Ishikawa (cell line): ENCODE data around the gene DPP4.

ENCODE experiments used
- CEBPB ChIP-seq: IDR thresholded peaks from 2 replicates; pipeline ENCODE4 v1.6.1; 2012
- CREB1 ChIP-seq: IDR thresholded peaks from 2 replicates; pipeline ENCODE4 v1.6.1; 2012; ENCODE audit warnings: low read depth
- EGR1 ChIP-seq: IDR thresholded peaks from 2 replicates; pipeline ENCODE4 v1.6.1; 2012
- EP300 ChIP-seq: IDR thresholded peaks from 2 replicates; pipeline ENCODE4 v1.6.1; 2012; ENCODE audit warnings: borderline replicate concordance
- FOXM1 ChIP-seq: IDR thresholded peaks from 2 replicates; pipeline ENCODE4 v1.6.1; 2012; ENCODE audit warnings: low read depth, borderline replicate concordance
- NFIC ChIP-seq: IDR thresholded peaks from 2 replicates; pipeline ENCODE4 v1.6.1; 2012
- RAD21 ChIP-seq: IDR thresholded peaks from 2 replicates; pipeline ENCODE4 v1.6.1; 2012; ENCODE audit warnings: low read depth
- TAF1 ChIP-seq: IDR thresholded peaks from 2 replicates; pipeline ENCODE4 v1.6.1; 2012; ENCODE audit warnings: low read depth, mild to moderate bottlenecking
- TCF12 ChIP-seq: IDR thresholded peaks from 2 replicates; pipeline ENCODE4 v1.6.1; 2012; ENCODE audit warnings: low read depth
- TEAD4 ChIP-seq: IDR thresholded peaks from 2 replicates; pipeline ENCODE4 v1.6.1; 2012
- YY1 ChIP-seq: IDR thresholded peaks from 2 replicates; pipeline ENCODE4 v1.6.1; 2012; ENCODE audit warnings: low read depth
- ZBTB7A ChIP-seq: IDR thresholded peaks from 2 replicates; pipeline ENCODE4 v1.6.1; 2012; ENCODE audit warnings: low read depth
- TF ChIP-seq, protein P1 (sequence below): IDR thresholded peaks from 2 replicates; pipeline ENCODE4 v1.6.1; 2012
- TF ChIP-seq, protein P2 (sequence below): IDR thresholded peaks from 2 replicates; pipeline ENCODE4 v1.6.1; 2012; ENCODE audit warnings: low read depth, mild to moderate bottlenecking
- TF ChIP-seq, protein P3 (sequence below): IDR thresholded peaks from 2 replicates; pipeline ENCODE4 v1.6.1; 2012

Gene DPP4

DNA sequence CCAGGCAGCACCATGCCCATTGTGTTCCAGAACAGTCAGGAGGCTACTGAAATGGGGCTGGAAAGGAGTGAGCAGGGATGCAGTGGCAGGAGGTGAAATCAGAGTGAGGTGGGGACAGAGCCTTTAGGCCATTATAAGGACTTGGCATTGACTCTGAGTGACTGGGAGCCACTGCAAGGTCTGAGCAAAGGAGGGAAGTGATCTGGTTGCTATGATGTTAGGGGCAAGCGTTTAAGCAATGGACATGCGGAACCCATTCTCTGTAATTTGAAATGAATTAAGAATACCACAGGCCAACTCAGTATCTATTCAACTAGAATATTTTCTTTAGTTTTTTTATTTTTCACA lies 98.2 kb downstream of the DPP4 start:
- TF ChIP-seq, protein P1, sequence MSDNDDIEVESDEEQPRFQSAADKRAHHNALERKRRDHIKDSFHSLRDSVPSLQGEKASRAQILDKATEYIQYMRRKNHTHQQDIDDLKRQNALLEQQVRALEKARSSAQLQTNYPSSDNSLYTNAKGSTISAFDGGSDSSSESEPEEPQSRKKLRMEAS = no peak
- no peak for TF ChIP-seq TCF12
- TF ChIP-seq EGR1 = no peak
- no peak for TF ChIP-seq CEBPB
- no peak for TF ChIP-seq CREB1

DNA sequence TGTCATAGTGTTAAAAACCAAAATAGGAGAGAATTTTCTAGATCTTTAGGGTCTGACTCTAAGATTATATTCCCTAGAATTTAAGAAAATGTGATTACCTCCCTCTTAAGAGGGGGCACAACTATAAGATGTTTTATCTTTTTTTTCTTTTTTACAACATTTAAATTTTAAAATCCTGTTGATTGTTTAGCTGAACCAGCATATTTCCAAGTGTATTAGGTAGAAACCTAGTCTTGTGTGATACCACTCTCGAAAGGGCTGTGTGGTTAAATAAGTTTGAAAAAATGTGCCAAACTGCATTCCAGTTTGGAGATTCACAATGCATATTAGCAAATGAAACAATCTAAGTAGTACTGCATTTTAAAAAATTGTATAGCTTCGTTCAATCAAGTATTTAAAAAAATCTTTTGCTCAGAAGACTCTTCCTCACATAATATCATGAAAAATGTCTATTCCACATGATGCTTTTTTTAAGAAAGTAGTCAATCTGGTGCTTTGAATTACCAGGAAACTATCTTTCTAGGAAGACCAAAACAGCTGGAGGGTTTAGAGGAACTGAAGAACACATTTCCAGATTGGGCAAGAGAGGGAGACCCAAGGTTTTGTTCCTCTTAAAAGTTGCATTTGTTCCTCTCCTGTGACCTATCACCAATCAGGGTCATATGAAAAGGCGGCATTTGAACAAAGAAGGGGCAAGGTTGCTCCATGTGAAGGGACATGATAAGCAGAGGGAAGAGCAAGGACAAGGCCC lies 98.8 kb downstream of the DPP4 start:
- TF ChIP-seq YY1 = no peak
- no peak for TF ChIP-seq EGR1
- TF ChIP-seq, protein P2, sequence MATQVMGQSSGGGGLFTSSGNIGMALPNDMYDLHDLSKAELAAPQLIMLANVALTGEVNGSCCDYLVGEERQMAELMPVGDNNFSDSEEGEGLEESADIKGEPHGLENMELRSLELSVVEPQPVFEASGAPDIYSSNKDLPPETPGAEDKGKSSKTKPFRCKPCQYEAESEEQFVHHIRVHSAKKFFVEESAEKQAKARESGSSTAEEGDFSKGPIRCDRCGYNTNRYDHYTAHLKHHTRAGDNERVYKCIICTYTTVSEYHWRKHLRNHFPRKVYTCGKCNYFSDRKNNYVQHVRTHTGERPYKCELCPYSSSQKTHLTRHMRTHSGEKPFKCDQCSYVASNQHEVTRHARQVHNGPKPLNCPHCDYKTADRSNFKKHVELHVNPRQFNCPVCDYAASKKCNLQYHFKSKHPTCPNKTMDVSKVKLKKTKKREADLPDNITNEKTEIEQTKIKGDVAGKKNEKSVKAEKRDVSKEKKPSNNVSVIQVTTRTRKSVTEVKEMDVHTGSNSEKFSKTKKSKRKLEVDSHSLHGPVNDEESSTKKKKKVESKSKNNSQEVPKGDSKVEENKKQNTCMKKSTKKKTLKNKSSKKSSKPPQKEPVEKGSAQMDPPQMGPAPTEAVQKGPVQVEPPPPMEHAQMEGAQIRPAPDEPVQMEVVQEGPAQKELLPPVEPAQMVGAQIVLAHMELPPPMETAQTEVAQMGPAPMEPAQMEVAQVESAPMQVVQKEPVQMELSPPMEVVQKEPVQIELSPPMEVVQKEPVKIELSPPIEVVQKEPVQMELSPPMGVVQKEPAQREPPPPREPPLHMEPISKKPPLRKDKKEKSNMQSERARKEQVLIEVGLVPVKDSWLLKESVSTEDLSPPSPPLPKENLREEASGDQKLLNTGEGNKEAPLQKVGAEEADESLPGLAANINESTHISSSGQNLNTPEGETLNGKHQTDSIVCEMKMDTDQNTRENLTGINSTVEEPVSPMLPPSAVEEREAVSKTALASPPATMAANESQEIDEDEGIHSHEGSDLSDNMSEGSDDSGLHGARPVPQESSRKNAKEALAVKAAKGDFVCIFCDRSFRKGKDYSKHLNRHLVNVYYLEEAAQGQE = no peak
- TF ChIP-seq CREB1 = no peak
- TF ChIP-seq ZBTB7A = no peak
- TF ChIP-seq TEAD4 = no peak
- TF ChIP-seq, protein P3, sequence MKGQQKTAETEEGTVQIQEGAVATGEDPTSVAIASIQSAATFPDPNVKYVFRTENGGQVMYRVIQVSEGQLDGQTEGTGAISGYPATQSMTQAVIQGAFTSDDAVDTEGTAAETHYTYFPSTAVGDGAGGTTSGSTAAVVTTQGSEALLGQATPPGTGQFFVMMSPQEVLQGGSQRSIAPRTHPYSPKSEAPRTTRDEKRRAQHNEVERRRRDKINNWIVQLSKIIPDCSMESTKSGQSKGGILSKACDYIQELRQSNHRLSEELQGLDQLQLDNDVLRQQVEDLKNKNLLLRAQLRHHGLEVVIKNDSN = no peak

DNA sequence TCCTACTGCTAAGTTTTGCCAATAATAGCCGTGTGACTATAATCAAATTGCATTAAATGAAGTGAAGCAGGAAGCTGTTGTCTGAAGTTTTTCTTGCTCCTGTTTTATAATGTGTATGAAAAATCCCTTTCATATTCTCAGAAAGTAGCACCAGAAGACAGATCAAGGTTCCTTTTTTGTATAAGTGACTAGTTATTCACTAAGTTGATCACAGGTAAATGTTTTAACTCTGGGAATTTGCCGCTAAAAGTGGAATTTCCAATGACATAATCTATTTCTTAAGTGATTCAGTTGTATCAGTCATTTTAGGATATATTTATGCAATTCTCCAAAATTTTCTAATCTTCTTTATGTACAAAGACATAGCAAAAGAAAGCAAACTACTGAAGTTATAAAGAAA lies 99.6 kb downstream of the DPP4 start:
- TF ChIP-seq YY1 (no peak), TCF12 (no peak), EP300 (no peak)
- TF ChIP-seq, protein P1 = no peak
- TF ChIP-seq, protein P2 = no peak

DNA sequence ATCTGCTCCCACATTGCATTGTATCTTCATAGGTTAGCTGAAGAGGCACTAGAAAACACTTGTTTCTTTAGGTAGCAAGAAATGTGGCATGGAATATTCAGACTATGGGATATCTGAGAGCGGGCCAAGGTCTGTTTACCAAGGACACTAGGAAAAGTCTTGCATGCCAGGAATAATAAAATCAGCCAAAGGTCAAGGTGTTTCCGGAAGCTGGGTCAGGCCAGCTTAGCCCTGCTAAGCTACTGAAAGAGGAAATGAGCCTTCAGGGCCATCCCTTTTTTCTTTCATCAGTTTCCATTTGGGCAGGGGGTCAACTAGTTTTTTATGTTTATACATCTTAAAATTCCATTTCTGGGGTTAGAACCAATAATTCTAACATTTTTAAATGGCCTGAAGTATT lies 101.1 kb downstream of the DPP4 start:
- no peak for TF ChIP-seq RAD21
- TF ChIP-seq NFIC = no peak
- no peak for TF ChIP-seq ZBTB7A
- no peak for TF ChIP-seq TCF12
- no peak for TF ChIP-seq FOXM1
- no peak for TF ChIP-seq CEBPB
- TF ChIP-seq YY1 = no peak
- TF ChIP-seq, protein P3 = no peak
- no peak for TF ChIP-seq TAF1
- TF ChIP-seq TEAD4 = no peak
- TF ChIP-seq, protein P1 = no peak
- no peak for TF ChIP-seq EGR1
- no peak for TF ChIP-seq EP300

DNA sequence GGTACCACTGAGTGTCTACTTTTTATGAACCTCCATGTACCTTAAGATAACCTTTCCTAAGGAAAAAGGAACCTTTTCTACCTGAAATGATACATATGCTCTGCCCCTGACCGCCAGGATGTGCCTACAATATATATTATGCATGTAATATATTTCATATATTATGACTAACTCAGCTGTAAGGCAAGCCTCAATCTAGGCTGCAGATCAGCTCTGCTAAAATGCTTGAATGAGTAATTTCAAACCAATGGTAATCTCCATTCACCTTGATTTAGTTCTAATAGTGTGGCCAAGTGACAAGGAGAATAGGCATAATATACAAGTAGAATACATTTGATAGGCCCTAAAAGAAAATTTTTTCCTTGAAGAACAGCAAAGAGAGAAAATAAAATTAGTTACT lies 101.8 kb downstream of the DPP4 start:
- TF ChIP-seq, protein P3 = no peak
- TF ChIP-seq RAD21 (no peak), CREB1 (no peak), TEAD4 (no peak), YY1 (no peak), NFIC (no peak), TAF1 (no peak), ZBTB7A (no peak), CEBPB (no peak), EGR1 (no peak), TCF12 (no peak), EP300 (no peak), FOXM1 (no peak)
- TF ChIP-seq, protein P2 = no peak
- TF ChIP-seq, protein P1 = no peak
